Adrenal gland (tissue), 5 donors: Measurements from ENCODE around the gene DMD.

Source experiments
- CTCF ChIP-seq, 6 experiments: fragments of 450-650 bp in 4 of 6; fragments of 200-600 bp in 2 of 6; sonication (generic) in 1 of 6; IDR thresholded peaks; 1 replicate in 5 of 6; 2 replicates in 1 of 6; pipeline versions ENCODE4 v1.5.1 to v1.8.0; 2016 to 2021; ENCODE audit warnings: antibody characterized with exemption in 6 of 6, mild to moderate bottlenecking in 2 of 6, moderate library complexity in 1 of 6
- POLR2A ChIP-seq, 2 donors: fragments of 450-650 bp; IDR thresholded peaks; one replicate each; pipeline ENCODE4 v1.6.1; 2017; ENCODE audit warnings: antibody characterized with exemption in 2 of 2, mild to moderate bottlenecking in 2 of 2, moderate library complexity in 1 of 2
- donor health status: DM: no; HTN: no; CAD: no.

DNA sequence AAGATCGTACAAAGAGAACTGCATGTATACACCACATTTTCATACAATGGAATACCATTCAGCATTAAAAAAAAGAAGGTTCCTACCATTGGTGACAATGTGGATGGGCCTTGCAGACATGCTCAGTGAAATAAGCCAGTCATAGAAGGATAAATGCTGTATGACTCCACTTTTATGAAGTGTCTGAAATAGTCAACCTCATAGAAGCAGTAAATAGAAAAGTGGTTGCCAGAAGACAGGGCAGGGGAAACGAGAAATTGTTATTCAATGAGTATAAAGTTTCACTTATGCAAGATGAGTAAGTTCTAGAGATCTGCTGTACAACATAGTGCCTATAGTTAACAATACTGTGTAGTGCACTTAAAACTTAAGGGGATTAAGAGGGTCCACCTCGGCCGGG is 1882.1 kb downstream of the DMD start:
- TF ChIP-seq CTCF (IDR thresholded peaks at IDR 0.05) (no peak), POLR2A (IDR thresholded peaks at IDR 0.05) (no peak)
